HepG2 (cell line): ENCODE results near the gene LSM3. TPM values are rescaled to one million over a fixed set of nuclear protein-coding genes. Genes with fewer than 3 reads are reported as not detected.

Source experiments
- ATAC-seq: fragments of 200-7000 bp; cut with Tn5 transposase; 3 replicates; pipeline ENCODE4 v1.9.1; 2020; ENCODE audit warnings: mild to moderate bottlenecking, moderate library complexity
- BruUV-seq: library from RNA; stranded (reverse); fragments of 400-500 nt; replicated peaks from 2 replicates; lab custom pipeline; 2021; lab: Mats Ljungman, UMichigan
- CTCF ChIA-PET: fragments of 300-600 bp; formaldehyde crosslinking; extraction: SDS; loops from one replicate; lab custom pipeline; 2021; ENCODE audit warnings: low total read pairs, inconsistent platforms, low intra/inter-chr PET ratio; lab: Yijun Ruan, JAX
- POLR2A ChIA-PET: fragments of 350-600 bp; sonication (Branson Sonifier 250); formaldehyde crosslinking; loops from one replicate; lab custom pipeline; 2020; ENCODE audit warnings: antibody characterized with exemption, inconsistent platforms; lab: Yijun Ruan, JAX
- DNase-seq: peaks from one replicate; pipeline ENCODE4 v3.0.0-alpha.2; 2015; ENCODE audit warnings: low spot score
- FAIRE-seq: peaks from 3 replicates; lab custom pipeline; 2011; peaks lifted over from hg19 to GRCh38; lab: Jason Lieb, UNC
- H2AFZ ChIP-seq: one replicate; pipeline ENCODE4 v1.6.1; 2011; ENCODE audit warnings: low read length, inconsistent platforms
- H3K27ac ChIP-seq: fragments of 300-600 bp; 3 replicates; pipeline ENCODE4 v1.8.0; 2011; ENCODE audit warnings: mixed run types, mild to moderate bottlenecking, mixed read lengths, low read length, inconsistent platforms; ENCODE audit not compliant: insufficient read depth; ENCODE audit errors: extremely low read length
- H3K27me3 ChIP-seq, 2 experiments: fragments of 200-600 bp in 1 of 2; 2 replicates in 1 of 2; 3 replicates in 1 of 2; pipeline versions ENCODE4 v1.6.0 to v1.8.0; 2011; ENCODE audit warnings: low read length in 2 of 2, mild to moderate bottlenecking in 2 of 2, moderate library complexity in 2 of 2, inconsistent platforms in 1 of 2; ENCODE audit not compliant: insufficient read depth in 2 of 2, control insufficient read depth in 1 of 2
- H3K36me3 ChIP-seq, 2 experiments: fragments of 200-600 bp in 1 of 2; replicated peaks in 1 of 2; 2 replicates in 1 of 2; 3 replicates in 1 of 2; pipeline versions ENCODE4 v1.5.1 to v1.8.0; 2011; ENCODE audit warnings: low read length in 2 of 2, inconsistent platforms in 1 of 2; ENCODE audit not compliant: insufficient read depth in 2 of 2, control insufficient read depth in 1 of 2
- H3K4me1 ChIP-seq: 2 replicates; pipeline ENCODE4 v1.5.1; 2012; ENCODE audit warnings: low read length, inconsistent platforms; ENCODE audit not compliant: insufficient read depth
- H3K4me2 ChIP-seq: 2 replicates; pipeline ENCODE4 v1.6.0; 2011; ENCODE audit warnings: low read depth, low read length, inconsistent platforms
- H3K4me3 ChIP-seq, 3 experiments: fragments of 200-600 bp in 1 of 3; sonication (generic), shearing (Covaris generic) in 1 of 3; replicated peaks in 1 of 3; 2 replicates each; pipeline ENCODE4 v1.5.1; 2011 to 2016; ENCODE audit warnings: low read length in 3 of 3, inconsistent platforms in 2 of 3, low read depth in 2 of 3, mild to moderate bottlenecking in 2 of 3, control low read depth in 1 of 3, mixed read lengths in 1 of 3; ENCODE audit not compliant: insufficient read depth in 1 of 3
- H3K79me2 ChIP-seq: one replicate; pipeline ENCODE4 v1.6.1; 2011; ENCODE audit warnings: low read length, inconsistent platforms; ENCODE audit not compliant: insufficient read depth
- H3K9ac ChIP-seq: 2 replicates; pipeline ENCODE4 v1.6.0; 2011; ENCODE audit warnings: mild to moderate bottlenecking, low read depth, low read length, inconsistent platforms; ENCODE audit not compliant: insufficient read depth
- H3K9me3 ChIP-seq: 2 replicates; pipeline ENCODE4 v1.5.1; 2012; ENCODE audit warnings: mild to moderate bottlenecking, low read length
- H4K20me1 ChIP-seq: 2 replicates; pipeline ENCODE4 v1.6.0; 2011; ENCODE audit warnings: inconsistent platforms, mild to moderate bottlenecking, low read length, moderate library complexity; ENCODE audit not compliant: insufficient read depth
- POLR2AphosphoS5 ChIP-seq: IDR thresholded peaks from 2 replicates; pipeline ENCODE4 v1.6.1; 2012; ENCODE audit warnings: low read depth, low read length
- TCF12 ChIP-seq, 2 experiments: fragments of 450-650 bp in 1 of 2; sonication (generic) in 1 of 2; formaldehyde crosslinking in 1 of 2; IDR thresholded peaks; 2 replicates each; pipeline versions ENCODE4 v1.6.1 to v1.8.0; 2017 to 2022; ENCODE audit warnings: antibody characterized with exemption in 1 of 2, mild to moderate bottlenecking in 1 of 2, missing genetic modification reagents in 1 of 2, moderate library complexity in 1 of 2
- TCF7 ChIP-seq: sonication (generic); IDR thresholded peaks from 2 replicates; pipeline ENCODE4 v1.6.1; 2016; ENCODE audit warnings: antibody characterized with exemption, low read depth
- ZNF550 ChIP-seq: sonication (generic); formaldehyde crosslinking; IDR thresholded peaks from 2 replicates; pipeline ENCODE4 v1.4.0; 2020; ENCODE audit warnings: mild to moderate bottlenecking, missing genetic modification reagents, borderline replicate concordance
- WGBS: methylation state at CpG from one replicate; pipeline ENCODE4 v1.1.6; 2017; ENCODE audit warnings: low lambda C conversion rate; 5-methylcytosine and 5-hydroxymethylcytosine counted together
- in situ Hi-C: cut with HindIII; loops from 2 replicates; pipeline ENCODE4 v1.10.0; 2017; ENCODE audit warnings: low pct_unique_long_range_greater_than_20kb; ENCODE audit not compliant: extremely low pct_ligation_motif_present
- intact Hi-C: fragments of 100-400 bp; cut with micrococcal nuclease; formaldehyde crosslinking; loops from one replicate; pipeline ENCODE4 v1.10.0; 2022; ENCODE audit not compliant: unreplicated experiment
- polyA plus RNA-seq, 8 experiments: library from polyadenylated mRNA; depleted of rRNA in 3 of 8; stranded (reverse) in 7 of 8; unstranded in 1 of 8; fragments of >200 nt; fragmentation: Illumina TruSeq in 4 of 8; extraction: Trizol in 4 of 8; gene quantifications; 2 replicates each; pipeline versions ENCODE4 v1.2.1 to v1.2.3, GENCODE V29; 2011 to 2016; ENCODE audit warnings: low read depth in 4 of 8, missing spikeins in 1 of 8, mixed read lengths in 1 of 8; ENCODE audit not compliant: insufficient read depth in 1 of 8
- total RNA-seq, 5 experiments: library from RNA; depleted of rRNA; stranded (reverse); fragments of >200 nt; fragmentation: Illumina TruSeq; extraction: Trizol; gene quantifications; 2 replicates each; pipeline ENCODE4 v1.2.3, GENCODE V29; 2016; ENCODE audit warnings: low read depth in 1 of 5
- TF ChIP-seq, protein P1 (sequence below): sonication (generic); formaldehyde crosslinking; IDR thresholded peaks from 2 replicates; pipeline ENCODE4 v1.8.1; 2023; ENCODE audit warnings: missing genetic modification reagents, inconsistent platforms, borderline replicate concordance

Gene LSM3
- total and polyA plus RNA-seq, 2 of the 13 experiments (the other 11 are each of a cell fraction or from before 2014, with no cell fraction given), result 5.1 to 19.4 TPM

DNA sequence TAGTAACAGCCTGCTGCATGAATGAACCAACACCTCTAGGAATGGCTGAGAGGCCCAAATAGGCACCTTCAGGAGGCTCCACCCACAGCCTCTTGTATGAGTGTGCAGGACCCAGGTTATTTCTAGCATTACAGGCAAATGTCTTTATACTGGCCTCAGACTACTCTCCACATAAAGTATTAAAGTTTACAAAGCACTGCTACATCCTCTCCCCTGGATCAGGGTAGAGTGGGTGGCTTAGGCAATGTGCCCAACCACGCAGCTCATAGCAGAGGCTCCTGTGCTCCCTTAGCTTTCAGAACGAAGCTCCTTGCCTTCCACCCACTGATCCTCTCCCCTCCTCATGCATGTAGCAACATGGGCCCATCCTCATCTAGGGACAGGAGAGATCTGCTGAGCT, 37.5 kb upstream of the LSM3 start:
- intact Hi-C loops (no loop called here), in situ Hi-C loops (no loop called here)
- Histone ChIP-seq H3K4me1 (peaks cover 20% of the 10 kb centered on the region), H3K4me3 (no peak overlapping the region), H3K27me3 (no peaks in the 10 kb centered on the region), H3K9ac (no peak overlapping the region), H4K20me1 (no peaks in the 10 kb centered on the region; the same call in 1 of the 2 replicates), H3K4me2 (no peak overlapping the region), H2AFZ (no peak overlapping the region), H3K9me3 (no peaks in the 10 kb centered on the region), H3K27ac (no peak overlapping the region), H3K36me3 (peaks cover 16 to 39% of the 10 kb centered on the region in 2 experiments), H3K79me2 (no peaks in the 10 kb centered on the region)
- WGBS, result 93% methylated on average over 2 of the region's 2 CpGs
- ChIA-PET CTCF (no interaction called here), POLR2A (interaction anchor here (0.8 to 2.5 kb wide), 2 partner anchors 16 to 37 kb away, joined by 3 to 16 read pairs; partner anchors contain the start of genes CHCHD4, LSM3, TMEM43 and XPC)
- no TSS peak for BruUV-seq
- FAIRE-seq, result no peak
- no peak for DNase-seq
- no peak for ATAC-seq
- TF ChIP-seq TCF12 (IDR thresholded peaks at IDR 0.05), result no peak
- no peak for TF ChIP-seq TCF12 (CRISPR knock-in tag; IDR thresholded peaks at IDR 0.05)
- TF ChIP-seq, protein P1, sequence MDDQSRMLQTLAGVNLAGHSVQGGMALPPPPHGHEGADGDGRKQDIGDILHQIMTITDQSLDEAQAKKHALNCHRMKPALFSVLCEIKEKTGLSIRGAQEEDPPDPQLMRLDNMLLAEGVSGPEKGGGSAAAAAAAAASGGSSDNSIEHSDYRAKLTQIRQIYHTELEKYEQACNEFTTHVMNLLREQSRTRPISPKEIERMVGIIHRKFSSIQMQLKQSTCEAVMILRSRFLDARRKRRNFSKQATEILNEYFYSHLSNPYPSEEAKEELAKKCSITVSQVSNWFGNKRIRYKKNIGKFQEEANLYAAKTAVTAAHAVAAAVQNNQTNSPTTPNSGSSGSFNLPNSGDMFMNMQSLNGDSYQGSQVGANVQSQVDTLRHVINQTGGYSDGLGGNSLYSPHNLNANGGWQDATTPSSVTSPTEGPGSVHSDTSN (CRISPR knock-in tag), result no peak
- no peak for TF ChIP-seq TCF7
- no peak for TF ChIP-seq ZNF550 (CRISPR knock-in tag)
- 0 out of 2 replicates have a peak, but pooled peaks have one; percentile 13 for TF ChIP-seq POLR2AphosphoS5
